Glomerular endothelial cell (primary cell): ENCODE data around the gene NMS. TPM values are rescaled to one million over a fixed set of nuclear protein-coding genes. Genes with fewer than 3 reads are reported as not detected.

Source experiments
- DNase-seq: peaks from one replicate; pipeline ENCODE4 v3.0.0-alpha.2; 2011; ENCODE audit warnings: low read depth, low spot score; ENCODE audit errors: extremely low read depth
- total RNA-seq: library from RNA; depleted of rRNA; stranded (reverse); fragments of >200 nt; gene quantifications from 2 replicates; pipeline ENCODE4 v1.2.3, GENCODE V29; 2015

The NMS gene
- total RNA-seq, 1 donor from 2014 or later = not detected

DNA sequence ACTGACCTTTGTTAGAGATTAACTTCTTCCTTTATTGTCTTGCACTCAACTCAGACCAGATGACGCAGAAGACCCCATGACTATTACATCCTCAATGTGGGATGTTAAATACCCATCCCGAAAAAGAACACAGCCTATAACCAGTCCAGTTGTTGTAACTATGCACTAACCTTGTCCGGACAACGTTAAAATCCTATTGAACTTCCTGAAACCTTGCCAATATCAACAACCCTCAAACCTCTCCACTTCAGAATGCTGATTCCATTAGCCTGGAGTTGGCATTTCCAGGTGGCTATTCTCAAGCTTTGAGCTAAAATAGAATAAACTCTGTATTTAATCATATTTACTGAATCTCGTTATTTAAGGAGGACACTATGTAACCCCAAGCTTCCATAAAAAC lies 13.6 kb downstream of the NMS start:
- no peak for DNase-seq

DNA sequence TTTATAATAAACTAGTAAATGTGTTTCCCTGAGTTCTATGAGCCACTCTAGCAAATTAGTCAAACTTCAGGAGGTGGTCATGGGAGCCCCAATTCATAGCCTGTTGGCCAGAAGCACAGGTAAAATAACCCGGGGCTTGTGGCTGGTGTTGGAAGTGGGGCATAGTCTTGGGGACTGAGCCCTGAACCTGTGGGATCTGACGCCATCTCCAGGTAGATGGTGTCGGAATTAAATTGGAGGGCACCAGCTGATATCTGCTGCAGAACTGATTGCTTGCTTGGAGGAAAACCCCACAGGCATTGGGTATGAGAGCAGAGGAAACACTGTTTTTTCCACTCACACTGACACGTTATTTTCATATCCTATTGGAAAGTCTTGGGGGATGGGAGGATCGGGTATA lies 14.1 kb downstream of the NMS start:
- no peak for DNase-seq

DNA sequence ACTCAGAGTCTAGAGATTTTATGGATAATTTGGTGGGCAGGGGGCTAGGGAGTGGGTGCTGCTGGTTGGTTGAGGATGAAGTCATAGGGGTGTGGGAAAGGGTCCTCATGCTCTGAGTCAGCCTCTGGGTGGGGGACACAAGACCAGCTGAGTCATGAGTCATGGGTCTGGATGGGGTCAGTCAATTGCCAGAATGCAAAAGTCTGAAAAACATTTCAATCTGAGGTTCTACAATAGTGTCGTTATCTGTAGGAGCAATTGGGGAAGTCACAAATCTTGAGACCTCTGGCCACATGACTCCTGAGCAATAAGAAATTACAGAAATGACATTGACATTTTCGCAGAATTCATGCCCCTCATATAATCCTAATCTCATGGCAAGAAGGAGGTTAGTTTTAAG lies 15.1 kb downstream of the NMS start:
- no peak for DNase-seq

DNA sequence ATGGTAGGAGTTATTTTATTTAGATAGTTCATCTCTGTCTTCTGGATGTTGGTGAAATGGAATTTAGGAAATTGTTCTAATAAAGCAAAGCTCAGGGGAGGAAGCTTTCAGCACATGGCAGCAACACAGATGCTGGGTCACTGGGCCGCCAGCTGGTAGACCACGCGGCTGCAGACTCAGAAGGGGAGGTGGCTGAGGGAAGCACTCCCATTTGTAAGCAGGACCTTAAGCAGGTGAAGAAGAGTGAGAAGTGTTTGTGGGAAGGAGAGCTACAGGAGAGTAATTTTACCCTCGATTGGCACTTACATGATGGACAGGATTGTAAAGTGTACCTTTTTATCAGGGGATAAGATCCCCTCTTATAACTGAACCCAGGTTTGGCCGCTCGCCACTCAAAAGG lies 24.4 kb downstream of the NMS start:
- no peak for DNase-seq

DNA sequence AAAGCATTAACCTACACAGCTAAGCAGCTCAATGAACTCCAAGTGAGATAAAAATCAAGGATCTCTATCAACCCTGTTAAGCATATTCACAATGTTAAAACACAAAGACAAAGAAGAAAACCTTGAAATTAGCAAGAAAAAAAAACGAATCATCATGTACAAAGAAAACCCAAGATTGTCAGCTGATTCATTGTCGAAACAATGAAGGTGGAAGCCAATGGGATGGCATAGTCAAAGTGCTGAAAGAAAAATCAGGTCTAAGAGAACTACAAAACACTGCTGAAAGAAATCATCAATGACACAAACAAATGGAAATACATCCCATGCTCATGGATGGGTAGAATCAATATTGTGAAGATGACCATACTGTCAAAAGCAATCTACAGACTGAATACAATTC lies 32.5 kb downstream of the NMS start:
- DNase-seq = no peak

DNA sequence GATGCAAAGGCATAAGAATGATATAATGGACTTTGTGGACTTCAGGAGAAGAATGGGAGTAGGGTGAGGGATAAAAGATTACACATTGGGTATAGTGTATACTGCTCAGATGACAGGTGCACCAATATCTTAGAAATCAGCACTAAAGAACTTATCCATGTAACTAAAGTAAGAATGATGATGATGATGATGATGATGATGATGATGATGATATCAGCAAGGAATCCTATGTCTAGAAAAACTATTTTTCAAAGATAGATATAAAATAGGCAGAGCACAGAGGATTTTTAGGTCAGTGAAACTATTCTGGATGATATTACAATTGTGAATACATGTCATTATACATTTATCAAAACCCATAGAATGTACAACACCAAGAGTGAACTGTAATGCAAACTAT lies 34.3 kb downstream of the NMS start:
- no peak for DNase-seq

DNA sequence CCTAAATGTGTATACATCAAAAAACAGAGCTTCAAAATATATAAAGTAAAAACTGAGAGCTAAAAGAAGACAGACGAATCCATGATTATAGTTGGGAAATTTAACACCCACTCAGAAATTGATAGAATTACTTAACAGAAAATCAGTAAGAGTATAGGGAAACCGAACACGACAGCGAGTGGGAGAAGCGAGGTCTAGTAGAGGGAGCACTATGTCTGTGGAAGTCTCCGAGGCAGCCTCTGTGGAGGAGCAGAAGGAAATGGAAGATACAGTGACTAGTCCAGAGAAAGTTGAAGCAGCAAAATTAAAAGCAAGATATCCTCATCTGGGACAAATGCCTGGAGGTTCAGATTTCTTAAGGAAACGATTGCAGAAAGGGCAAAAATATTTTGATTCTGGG lies 38.8 kb downstream of the NMS start:
- no peak for DNase-seq

DNA sequence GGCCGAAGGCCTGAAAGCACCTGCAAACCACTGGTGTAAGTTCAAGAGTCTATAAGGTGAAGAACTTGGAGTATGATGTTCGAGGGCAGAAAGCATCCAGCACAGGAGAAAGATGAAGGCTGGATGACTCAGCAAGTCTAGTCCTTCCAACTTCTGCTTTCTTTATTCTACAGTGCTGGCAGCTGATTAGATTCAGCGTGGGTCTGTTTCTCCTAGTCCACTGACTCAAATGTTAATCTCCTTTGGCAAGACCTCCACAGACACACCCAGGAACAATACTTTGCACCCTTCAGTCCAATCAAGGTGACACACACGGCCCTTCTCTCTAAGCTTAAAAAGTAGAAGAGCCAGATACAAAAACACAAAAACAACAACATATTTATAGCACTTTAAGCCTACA lies 43.4 kb downstream of the NMS start:
- DNase-seq = no peak

DNA sequence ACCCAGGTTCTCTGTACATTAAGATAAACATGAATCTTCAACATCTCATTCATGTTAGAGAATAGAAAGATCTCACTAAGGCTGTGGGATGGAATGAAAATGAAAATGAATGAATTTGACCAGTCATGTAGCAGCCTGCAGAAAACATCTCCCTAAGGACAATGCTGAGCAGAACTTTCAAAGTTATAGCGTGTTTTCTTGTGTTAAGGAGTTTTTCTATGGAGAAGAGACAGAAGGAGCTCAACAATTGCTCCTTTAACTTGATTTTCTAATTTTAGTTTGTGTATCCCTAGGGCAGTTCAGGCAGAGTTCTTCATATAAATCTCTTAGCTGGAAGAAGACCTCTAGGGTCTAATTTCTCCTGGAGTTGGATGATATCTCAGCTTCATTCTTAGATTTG lies 47.3 kb downstream of the NMS start:
- no peak for DNase-seq

DNA sequence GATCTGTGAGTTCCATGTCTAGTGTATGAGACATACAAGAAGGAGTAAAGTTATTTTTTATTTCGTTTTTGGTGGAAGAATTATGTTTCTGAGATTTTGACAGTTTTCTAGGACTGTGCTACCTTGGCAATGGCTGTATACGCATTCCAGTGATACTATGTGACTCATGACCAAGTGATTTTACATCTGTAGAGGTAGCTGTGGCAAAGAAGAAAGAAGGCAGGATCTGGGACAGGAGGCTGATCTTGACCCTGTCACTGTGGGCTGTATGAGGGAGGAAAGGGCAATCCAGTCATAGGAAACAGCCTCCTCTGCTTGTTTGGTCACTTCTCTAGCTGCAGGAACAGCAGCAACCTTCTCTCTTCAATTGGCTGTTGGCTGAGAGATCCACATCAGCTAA lies 48.5 kb downstream of the NMS start:
- DNase-seq = no peak

DNA sequence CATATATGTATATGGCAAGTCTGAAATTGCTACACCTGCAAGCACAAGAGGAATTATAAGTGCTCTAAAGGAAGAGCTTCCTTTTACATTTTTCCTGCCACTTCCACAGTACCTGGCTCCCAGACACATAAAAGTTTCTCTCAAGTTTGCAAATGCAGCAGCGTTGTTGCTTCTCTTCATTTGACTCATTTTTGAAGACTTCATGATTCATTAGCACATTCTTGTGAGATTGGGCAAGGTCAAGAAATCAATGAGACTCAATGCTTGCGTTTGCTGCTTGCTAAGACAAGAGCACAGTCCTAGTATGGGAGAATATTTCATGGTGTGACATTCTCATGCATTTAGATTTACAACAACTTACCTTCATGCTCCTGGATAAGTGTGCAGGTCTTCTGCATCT lies 49.9 kb downstream of the NMS start:
- DNase-seq = no peak

DNA sequence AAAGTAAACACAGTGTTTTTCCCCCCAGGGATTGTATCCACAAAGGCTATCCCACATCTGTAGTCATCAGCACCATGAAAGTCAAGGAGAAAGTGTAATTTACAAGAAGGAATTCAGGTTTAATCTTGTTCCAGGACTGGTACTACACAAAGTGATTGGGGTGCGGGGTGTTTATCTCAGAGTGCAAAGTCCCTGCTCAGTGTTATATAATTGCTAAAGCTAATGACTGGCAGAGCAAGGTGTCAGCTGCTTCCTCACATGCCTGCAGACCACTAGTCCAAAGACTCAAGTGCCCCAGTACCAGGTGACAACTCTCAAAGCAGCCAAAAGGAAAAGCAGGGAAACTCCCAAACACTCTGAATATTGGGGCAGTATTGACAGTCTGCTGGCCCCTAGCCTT lies 52.1 kb downstream of the NMS start:
- DNase-seq = no peak

DNA sequence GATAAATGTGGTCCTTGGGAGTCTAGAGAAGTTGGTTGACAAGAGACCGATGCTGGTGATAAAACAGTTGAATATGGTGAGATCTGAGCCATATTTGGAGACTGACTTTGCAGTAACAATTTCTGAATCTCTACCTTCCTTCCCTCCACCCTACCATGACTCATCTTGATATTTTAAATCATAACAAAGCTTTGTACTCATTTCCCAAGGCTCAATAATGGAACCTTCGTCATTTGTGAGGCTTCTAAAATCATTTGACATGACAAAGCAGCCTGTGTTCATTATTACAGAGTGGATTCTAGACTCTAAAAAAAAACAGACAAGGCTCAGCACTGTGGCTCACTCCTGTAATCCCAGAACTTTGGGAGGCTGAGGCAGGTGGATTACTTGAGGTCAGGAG lies 54.0 kb downstream of the NMS start:
- no peak for DNase-seq

DNA sequence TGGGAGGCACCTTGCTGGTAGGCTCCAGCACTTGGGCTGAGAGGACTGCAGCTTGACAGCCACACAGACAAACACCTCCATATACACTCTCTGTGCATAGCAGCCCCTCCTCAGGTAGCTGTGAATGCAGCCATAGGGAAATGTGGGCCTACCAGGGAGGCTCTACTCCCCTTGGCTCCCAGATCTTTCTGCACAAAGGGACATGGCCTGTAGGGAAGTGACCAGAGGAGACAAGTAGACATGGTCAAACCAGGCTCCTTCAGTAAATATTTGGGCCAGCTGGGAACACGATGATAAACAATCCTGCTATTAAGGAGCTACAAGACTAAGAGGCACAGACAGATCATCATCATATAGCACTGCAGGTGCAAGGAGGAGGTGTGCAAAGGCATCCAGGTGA lies 56.6 kb downstream of the NMS start:
- DNase-seq = no peak

DNA sequence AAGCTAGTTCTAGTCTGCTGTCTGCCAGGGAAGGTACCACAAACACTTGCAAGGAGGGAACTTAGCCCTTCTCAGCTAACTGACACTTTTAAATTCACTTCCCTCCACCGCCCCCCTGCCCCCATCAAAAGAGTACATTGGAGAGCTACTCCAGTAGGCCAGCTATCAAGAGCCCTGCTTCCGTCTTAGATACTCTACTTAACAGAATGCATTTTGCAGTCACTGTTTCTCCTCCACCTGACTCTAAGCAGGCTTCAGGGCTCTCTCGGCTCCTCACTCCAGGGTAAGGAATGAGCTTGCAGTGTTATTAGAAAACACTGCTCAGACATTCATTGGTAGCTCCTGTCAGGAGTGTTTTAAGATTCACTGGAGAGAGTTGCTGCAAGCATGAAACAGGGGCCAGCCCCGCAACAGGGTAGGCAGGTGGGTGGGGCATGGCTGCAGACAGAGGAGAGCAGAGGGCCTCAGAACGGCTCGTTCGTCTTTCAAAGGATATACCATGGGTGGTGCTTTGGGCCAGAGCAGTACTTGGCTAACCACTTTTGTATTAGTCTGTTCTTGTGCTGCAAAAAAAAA lies 57.2 kb downstream of the NMS start:
- DNase-seq = no peak

DNA sequence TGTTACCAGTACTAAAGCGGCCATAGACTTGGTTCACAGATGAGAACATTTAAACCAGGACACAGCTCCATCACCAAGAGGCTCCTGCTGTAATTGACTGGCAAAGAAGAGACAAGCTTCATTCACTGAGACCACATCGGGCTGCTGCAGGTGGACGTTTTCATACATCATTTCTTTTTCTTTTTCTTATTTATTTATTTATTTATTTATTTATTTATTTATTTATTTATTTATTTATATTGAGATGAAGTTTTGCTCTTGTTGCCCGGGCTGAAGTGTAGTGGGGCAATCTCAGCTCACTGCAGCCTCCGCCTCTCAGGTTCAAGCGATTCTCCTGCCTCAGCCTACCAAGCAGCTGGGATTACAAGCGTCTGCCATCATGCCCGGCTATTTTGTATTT lies 58.9 kb downstream of the NMS start:
- DNase-seq = no peak

DNA sequence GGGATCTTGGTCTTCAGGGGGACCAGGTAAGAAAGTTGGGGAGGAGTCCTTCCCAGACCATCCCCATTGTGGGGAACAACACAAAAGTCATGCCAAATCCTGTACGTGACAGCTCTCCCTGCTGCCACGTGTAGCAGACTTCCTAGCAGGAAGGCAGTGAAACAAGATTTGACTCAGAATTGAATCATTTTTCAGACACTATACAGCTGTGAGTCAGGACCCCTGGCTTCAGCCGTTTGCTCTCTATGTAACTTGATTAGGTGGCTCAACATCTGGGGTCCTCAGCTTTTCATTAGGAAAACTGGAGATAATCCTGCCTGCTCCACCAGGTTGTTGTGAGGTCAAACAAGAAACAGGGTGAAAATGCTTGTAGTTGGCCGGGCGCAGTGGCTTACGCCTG lies 59.6 kb downstream of the NMS start:
- DNase-seq = no peak

Other genes with a start within 250 kb of the NMS start
- under 0.01 and 0.19 TPM in 2 replicates for gene LONRF2, start 148.0 kb upstream of the NMS start, total RNA-seq
- 13.4 and 15.6 TPM in 2 replicates for gene CHST10, start 52.8 kb upstream of the NMS start, total RNA-seq
- 15.1 and 24.5 TPM in 2 replicates for gene PDCL3, start 92.5 kb downstream of the NMS start, total RNA-seq